ENCODE data around the gene TMEM101.

The TMEM101 gene

DNA sequence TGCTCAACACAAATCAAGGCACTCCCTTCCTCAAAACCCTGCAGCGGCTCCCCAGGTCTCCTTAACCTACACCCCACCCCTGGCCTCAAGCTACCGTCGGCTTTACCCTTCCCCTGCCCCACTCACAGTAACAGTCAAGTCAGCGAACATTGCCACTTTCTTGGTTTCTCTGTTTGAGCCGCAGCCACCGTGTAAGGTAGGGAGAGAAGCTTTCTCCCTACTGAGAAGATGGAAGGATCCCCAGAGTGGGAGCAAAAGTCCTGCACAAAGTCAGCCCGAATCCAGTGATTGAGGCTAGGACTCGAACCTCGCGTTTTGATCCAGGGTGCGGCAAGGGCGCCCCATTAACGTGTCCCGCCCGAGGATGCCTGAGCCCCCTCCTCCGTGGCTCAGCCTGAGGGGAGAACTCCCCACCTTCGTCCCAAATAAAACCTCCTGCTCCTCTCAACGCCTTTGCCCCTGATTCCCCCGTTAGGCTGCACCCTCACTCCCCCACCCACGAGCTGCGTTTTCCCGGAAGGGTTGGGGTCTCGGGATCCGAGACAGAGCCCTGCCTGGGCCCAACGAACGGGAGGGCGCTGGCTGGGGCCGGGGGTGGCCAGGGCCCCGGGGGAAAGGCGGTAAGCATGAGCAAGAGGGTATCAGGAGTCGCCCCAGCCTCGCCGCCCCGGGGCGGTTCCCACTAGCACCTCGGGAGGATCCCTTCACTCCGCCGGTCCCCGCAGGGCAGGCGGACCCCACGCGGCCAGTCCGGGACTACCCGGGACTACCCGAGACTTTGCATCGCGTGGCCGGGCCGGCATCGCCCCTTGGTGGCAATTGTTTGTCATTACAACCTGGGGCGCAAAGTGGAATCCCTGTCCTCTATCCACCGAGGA is 20.3 kb downstream of the TMEM101 start (continued):
- TF ChIP-seq ZNF274 (IDR thresholded peaks at IDR 0.05; ENCODE audit: low read length) (no peak), ZNF274 (tag by site-specific recombination; IDR thresholded peaks at IDR 0.05; ENCODE audit: borderline replicate concordance) (no peak), ZNF629 (tag by site-specific recombination; IDR thresholded peaks at IDR 0.05) (peak; percentile 23; the same call in 1 of the 2 replicates), ZNF514 (tag by site-specific recombination; IDR thresholded peaks at IDR 0.05) (no peak), ZNF549 (tag by site-specific recombination; IDR thresholded peaks at IDR 0.05) (no peak), ZNF510 (tag by site-specific recombination; IDR thresholded peaks at IDR 0.05; ENCODE audit: insufficient replicate concordance) (no peak), ZNF292 (tag by site-specific recombination; IDR thresholded peaks at IDR 0.05; ENCODE audit: borderline replicate concordance, low read depth) (no peak), ZNF391 (tag by site-specific recombination; IDR thresholded peaks at IDR 0.05; ENCODE audit: borderline replicate concordance, low read depth) (peak; percentile 38; the same call in 1 of the 2 replicates), ZNF16 (tag by site-specific recombination; IDR thresholded peaks at IDR 0.05; ENCODE audit: low read depth) (no peak), KLF16 (tag by site-specific recombination; IDR thresholded peaks at IDR 0.05) (no peak), OVOL3 (tag by site-specific recombination; IDR thresholded peaks at IDR 0.05) (no peak), ZNF473 (tag by site-specific recombination; IDR thresholded peaks at IDR 0.05) (no peak), ZFP37 (tag by site-specific recombination; IDR thresholded peaks at IDR 0.05) (no peak; the same call in 1 of the 2 replicates), ZNF701 (tag by site-specific recombination; IDR thresholded peaks at IDR 0.05) (no peak), ZNF350 (tag by site-specific recombination; IDR thresholded peaks at IDR 0.05) (no peak), ZNF530 (tag by site-specific recombination; IDR thresholded peaks at IDR 0.05; ENCODE audit: low read depth) (no peak), ZBTB17 (tag by site-specific recombination; IDR thresholded peaks at IDR 0.05) (peak; percentile 19; the same call in 1 of the 2 replicates), ZBTB1 (tag by site-specific recombination; IDR thresholded peaks at IDR 0.05) (no peak), ZEB2 (tag by site-specific recombination; IDR thresholded peaks at IDR 0.05) (peak; percentile 77), ZNF221 (tag by site-specific recombination; IDR thresholded peaks at IDR 0.05; ENCODE audit: borderline replicate concordance) (no peak), ZNF785 (tag by site-specific recombination; IDR thresholded peaks at IDR 0.05) (no peak), ZNF776 (tag by site-specific recombination; IDR thresholded peaks at IDR 0.05; ENCODE audit: borderline replicate concordance) (no peak)
- TF ChIP-seq, protein P1, sequence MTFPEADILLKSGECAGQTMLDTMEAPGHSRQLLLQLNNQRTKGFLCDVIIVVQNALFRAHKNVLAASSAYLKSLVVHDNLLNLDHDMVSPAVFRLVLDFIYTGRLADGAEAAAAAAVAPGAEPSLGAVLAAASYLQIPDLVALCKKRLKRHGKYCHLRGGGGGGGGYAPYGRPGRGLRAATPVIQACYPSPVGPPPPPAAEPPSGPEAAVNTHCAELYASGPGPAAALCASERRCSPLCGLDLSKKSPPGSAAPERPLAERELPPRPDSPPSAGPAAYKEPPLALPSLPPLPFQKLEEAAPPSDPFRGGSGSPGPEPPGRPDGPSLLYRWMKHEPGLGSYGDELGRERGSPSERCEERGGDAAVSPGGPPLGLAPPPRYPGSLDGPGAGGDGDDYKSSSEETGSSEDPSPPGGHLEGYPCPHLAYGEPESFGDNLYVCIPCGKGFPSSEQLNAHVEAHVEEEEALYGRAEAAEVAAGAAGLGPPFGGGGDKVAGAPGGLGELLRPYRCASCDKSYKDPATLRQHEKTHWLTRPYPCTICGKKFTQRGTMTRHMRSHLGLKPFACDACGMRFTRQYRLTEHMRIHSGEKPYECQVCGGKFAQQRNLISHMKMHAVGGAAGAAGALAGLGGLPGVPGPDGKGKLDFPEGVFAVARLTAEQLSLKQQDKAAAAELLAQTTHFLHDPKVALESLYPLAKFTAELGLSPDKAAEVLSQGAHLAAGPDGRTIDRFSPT (tag by site-specific recombination; IDR thresholded peaks at IDR 0.05): no peak
- TF ChIP-seq, protein P2, sequence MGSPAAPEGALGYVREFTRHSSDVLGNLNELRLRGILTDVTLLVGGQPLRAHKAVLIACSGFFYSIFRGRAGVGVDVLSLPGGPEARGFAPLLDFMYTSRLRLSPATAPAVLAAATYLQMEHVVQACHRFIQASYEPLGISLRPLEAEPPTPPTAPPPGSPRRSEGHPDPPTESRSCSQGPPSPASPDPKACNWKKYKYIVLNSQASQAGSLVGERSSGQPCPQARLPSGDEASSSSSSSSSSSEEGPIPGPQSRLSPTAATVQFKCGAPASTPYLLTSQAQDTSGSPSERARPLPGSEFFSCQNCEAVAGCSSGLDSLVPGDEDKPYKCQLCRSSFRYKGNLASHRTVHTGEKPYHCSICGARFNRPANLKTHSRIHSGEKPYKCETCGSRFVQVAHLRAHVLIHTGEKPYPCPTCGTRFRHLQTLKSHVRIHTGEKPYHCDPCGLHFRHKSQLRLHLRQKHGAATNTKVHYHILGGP (tag by site-specific recombination; IDR thresholded peaks at IDR 0.05): no peak
- TF ChIP-seq, protein P3, sequence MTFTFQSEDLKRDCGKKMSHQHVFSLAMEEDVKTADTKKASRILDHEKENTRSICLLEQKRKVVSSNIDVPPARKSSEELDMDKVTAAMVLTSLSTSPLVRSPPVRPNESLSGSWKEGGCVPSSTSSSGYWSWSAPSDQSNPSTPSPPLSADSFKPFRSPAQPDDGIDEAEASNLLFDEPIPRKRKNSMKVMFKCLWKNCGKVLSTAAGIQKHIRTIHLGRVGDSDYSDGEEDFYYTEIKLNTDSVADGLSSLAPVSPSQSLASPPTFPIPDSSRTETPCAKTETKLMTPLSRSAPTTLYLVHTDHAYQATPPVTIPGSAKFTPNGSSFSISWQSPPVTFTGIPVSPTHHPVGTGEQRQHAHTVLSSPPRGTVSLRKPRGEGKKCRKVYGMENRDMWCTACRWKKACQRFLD (tag by site-specific recombination; IDR thresholded peaks at IDR 0.05): no peak
- TF ChIP-seq, protein P4, sequence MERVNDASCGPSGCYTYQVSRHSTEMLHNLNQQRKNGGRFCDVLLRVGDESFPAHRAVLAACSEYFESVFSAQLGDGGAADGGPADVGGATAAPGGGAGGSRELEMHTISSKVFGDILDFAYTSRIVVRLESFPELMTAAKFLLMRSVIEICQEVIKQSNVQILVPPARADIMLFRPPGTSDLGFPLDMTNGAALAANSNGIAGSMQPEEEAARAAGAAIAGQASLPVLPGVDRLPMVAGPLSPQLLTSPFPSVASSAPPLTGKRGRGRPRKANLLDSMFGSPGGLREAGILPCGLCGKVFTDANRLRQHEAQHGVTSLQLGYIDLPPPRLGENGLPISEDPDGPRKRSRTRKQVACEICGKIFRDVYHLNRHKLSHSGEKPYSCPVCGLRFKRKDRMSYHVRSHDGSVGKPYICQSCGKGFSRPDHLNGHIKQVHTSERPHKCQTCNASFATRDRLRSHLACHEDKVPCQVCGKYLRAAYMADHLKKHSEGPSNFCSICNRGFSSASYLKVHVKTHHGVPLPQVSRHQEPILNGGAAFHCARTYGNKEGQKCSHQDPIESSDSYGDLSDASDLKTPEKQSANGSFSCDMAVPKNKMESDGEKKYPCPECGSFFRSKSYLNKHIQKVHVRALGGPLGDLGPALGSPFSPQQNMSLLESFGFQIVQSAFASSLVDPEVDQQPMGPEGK (tag by site-specific recombination; IDR thresholded peaks at IDR 0.05): peak; percentile 40; the same call in 1 of the 2 replicates
- TF ChIP-seq, protein P5, sequence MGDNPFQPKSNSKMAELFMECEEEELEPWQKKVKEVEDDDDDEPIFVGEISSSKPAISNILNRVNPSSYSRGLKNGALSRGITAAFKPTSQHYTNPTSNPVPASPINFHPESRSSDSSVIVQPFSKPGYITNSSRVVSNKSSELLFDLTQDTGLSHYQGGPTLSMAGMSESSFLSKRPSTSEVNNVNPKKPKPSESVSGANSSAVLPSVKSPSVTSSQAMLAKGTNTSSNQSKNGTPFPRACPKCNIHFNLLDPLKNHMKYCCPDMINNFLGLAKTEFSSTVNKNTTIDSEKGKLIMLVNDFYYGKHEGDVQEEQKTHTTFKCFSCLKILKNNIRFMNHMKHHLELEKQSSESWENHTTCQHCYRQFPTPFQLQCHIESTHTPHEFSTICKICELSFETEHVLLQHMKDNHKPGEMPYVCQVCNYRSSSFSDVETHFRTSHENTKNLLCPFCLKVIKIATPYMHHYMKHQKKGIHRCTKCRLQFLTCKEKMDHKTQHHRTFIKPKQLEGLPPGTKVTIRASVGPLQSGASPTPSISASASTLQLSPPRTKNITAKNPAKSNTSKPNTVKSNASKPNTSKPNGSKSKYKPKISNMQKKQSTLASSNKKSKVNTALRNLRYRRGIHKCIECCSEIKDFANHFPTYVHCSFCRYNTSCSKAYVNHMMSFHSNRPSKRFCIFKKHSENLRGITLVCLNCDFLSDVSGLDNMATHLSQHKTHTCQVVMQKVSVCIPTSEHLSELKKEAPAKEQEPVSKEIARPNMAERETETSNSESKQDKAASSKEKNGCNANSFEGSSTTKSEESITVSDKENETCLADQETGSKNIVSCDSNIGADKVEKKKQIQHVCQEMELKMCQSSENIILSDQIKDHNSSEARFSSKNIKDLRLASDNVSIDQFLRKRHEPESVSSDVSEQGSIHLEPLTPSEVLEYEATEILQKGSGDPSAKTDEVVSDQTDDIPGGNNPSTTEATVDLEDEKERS (tag by site-specific recombination; IDR thresholded peaks at IDR 0.05): no peak
- TF ChIP-seq, protein P6, sequence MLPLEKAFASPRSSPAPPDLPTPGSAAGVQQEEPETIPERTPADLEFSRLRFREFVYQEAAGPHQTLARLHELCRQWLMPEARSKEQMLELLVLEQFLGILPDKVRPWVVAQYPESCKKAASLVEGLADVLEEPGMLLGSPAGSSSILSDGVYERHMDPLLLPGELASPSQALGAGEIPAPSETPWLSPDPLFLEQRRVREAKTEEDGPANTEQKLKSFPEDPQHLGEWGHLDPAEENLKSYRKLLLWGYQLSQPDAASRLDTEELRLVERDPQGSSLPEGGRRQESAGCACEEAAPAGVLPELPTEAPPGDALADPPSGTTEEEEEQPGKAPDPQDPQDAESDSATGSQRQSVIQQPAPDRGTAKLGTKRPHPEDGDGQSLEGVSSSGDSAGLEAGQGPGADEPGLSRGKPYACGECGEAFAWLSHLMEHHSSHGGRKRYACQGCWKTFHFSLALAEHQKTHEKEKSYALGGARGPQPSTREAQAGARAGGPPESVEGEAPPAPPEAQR (tag by site-specific recombination; IDR thresholded peaks at IDR 0.05): no peak
